HG02623 (cell line): ENCODE measurements around the gene TRPV4.

Experiments used
- ATAC-seq: cut with Tn5 transposase; IDR thresholded peaks from one replicate; pipeline ENCODE4 v1.9.1; 2021; ENCODE audit warnings: moderate library complexity; ENCODE audit not compliant: unreplicated experiment

The TRPV4 gene

GRCh38 chr12:109808876-109809646 lies 24.1 kb downstream of the TRPV4 start:
- no peak for ATAC-seq

GRCh38 chr12:109807954-109808643 lies 25.1 kb downstream of the TRPV4 start:
- no peak for ATAC-seq

- ATAC-seq, result no peak
Measured at GRCh38 chr12:109804820-109805761, 28.1 kb downstream of the TRPV4 start.

- no peak for ATAC-seq
Measured at GRCh38 chr12:109803678-109804077, 29.5 kb downstream of the TRPV4 start.

GRCh38 chr12:109802828-109803227 lies 30.4 kb downstream of the TRPV4 start:
- ATAC-seq, result no peak

GRCh38 chr12:109800536-109800935 lies 32.7 kb downstream of the TRPV4 start:
- no peak for ATAC-seq

- ATAC-seq, result no peak
Measured at GRCh38 chr12:109798691-109799090, 34.5 kb downstream of the TRPV4 start.

- ATAC-seq, result no peak
Measured at GRCh38 chr12:109797905-109798669, 35.1 kb downstream of the TRPV4 start.

- no peak for ATAC-seq
Measured at GRCh38 chr12:109796057-109796456, 37.1 kb downstream of the TRPV4 start.

GRCh38 chr12:109795023-109795422 lies 38.2 kb downstream of the TRPV4 start:
- ATAC-seq, result no peak

GRCh38 chr12:109793826-109794501 lies 39.2 kb downstream of the TRPV4 start:
- no peak for ATAC-seq

GRCh38 chr12:109793411-109793810 lies 39.8 kb downstream of the TRPV4 start:
- ATAC-seq, result no peak

GRCh38 chr12:109792992-109793391 lies 40.2 kb downstream of the TRPV4 start:
- ATAC-seq, result no peak

GRCh38 chr12:109789526-109790048 lies 43.6 kb downstream of the TRPV4 start:
- ATAC-seq, result no peak

- no peak for ATAC-seq
Measured at GRCh38 chr12:109786799-109787198, 46.4 kb downstream of the TRPV4 start.

GRCh38 chr12:109785854-109786253 lies 47.3 kb downstream of the TRPV4 start:
- ATAC-seq, result no peak

- ATAC-seq, result no peak
Measured at GRCh38 chr12:109783965-109784244, 49.3 kb downstream of the TRPV4 start.

- no peak for ATAC-seq
Measured at GRCh38 chr12:109783135-109783964, 49.8 kb downstream of the TRPV4 start.

- ATAC-seq, result no peak
Measured at GRCh38 chr12:109782326-109782703, 50.9 kb downstream of the TRPV4 start.
